VCaP (cell line): Measurements from ENCODE around the gene CRACDL.

Experiments used
- H3K27ac ChIP-seq: fragments of 450-650 bp; 2 replicates; pipeline ENCODE4 v1.5.1; 2017
- TF ChIP-seq, protein P1 (sequence below): fragments of 450-650 bp; conservative IDR thresholded peaks from 2 replicates; pipeline ENCODE4 v1.5.1; 2017; ENCODE audit warnings: mild to moderate bottlenecking, moderate library complexity

The CRACDL gene

DNA sequence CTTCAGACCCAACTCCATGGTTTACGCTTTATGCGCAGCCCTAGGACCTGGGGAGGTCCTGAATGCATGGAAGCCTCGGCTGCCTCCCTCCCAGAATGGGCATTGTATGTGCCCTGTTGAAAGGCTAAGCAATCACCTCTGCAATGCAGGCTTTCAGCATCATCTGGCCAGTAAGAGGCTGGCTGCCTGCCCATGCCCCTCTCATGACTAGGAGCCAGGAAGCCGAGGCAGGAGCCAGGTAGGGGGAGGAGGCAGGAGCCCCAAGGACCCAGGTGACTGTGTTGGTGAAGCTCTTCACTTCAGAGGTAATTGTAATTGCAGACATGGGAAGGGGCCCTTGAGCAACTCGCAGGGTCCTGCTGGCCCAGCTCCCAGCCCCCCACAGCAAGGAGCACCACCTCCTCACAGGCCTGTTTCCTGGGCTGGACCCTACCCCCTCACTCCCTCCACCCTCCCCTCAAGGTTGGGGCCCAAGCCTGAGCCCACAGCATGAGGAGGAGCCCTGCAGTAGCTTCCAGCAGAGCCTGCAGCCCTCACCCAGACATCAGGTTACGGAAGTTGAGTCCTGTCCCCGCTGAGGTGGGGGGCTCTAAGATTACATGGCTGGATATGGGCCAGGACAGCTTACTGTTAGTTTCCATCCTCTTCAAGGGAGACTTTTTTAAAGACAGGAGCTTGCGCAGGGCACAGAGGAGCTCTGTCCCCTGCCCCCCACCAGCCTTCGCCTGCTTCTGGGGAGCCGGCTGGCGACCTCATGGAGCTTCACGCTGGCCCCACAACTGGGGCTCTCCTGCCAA lies 21.9 kb downstream of the CRACDL start:
- H3K27ac ChIP-seq = no peak overlapping the region
- TF ChIP-seq, protein P1, sequence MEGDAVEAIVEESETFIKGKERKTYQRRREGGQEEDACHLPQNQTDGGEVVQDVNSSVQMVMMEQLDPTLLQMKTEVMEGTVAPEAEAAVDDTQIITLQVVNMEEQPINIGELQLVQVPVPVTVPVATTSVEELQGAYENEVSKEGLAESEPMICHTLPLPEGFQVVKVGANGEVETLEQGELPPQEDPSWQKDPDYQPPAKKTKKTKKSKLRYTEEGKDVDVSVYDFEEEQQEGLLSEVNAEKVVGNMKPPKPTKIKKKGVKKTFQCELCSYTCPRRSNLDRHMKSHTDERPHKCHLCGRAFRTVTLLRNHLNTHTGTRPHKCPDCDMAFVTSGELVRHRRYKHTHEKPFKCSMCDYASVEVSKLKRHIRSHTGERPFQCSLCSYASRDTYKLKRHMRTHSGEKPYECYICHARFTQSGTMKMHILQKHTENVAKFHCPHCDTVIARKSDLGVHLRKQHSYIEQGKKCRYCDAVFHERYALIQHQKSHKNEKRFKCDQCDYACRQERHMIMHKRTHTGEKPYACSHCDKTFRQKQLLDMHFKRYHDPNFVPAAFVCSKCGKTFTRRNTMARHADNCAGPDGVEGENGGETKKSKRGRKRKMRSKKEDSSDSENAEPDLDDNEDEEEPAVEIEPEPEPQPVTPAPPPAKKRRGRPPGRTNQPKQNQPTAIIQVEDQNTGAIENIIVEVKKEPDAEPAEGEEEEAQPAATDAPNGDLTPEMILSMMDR = no peak

- TF ChIP-seq, protein P1 = no peak
- H3K27ac ChIP-seq = no peak overlapping the region
Observed at GRCh38 chr2:98912957-98913915, 22.8 kb downstream of the CRACDL start.

- no peak overlapping the region for H3K27ac ChIP-seq
Observed at GRCh38 chr2:98912221-98912851, 23.7 kb downstream of the CRACDL start.

GRCh38 chr2:98911376-98912154 lies 24.5 kb downstream of the CRACDL start:
- TF ChIP-seq, protein P1 = no peak
- H3K27ac ChIP-seq = peak overlapping the region; percentile 92; the same call in 1 of the 2 replicates

More at GRCh38 chr2:98912221-98912851, 23.7 kb downstream of the CRACDL start:
- TF ChIP-seq, protein P1 = no peak

GRCh38 chr2:98911126-98911375 lies 25.0 kb downstream of the CRACDL start:
- peak overlapping the region; percentile 92; the same call in 1 of the 2 replicates for H3K27ac ChIP-seq
- TF ChIP-seq, protein P1 = no peak

- TF ChIP-seq, protein P1 = no peak
- peak overlapping the region; percentile 92 for H3K27ac ChIP-seq
Observed at GRCh38 chr2:98910349-98911125, 25.5 kb downstream of the CRACDL start.
